HG03432 (cell line): ENCODE measurements around the gene CYP4V2.
"Not testable (repeated sequence)": the region's sequence is repeated elsewhere in the genome, so short reads cannot be mapped to it uniquely, and the experiment has no call there.

Experiments
- ATAC-seq: cut with Tn5 transposase; IDR thresholded peaks from one replicate; pipeline ENCODE4 v1.9.1; 2021; ENCODE audit warnings: mild to moderate bottlenecking, moderate library complexity; ENCODE audit not compliant: unreplicated experiment

CYP4V2 gene

DNA sequence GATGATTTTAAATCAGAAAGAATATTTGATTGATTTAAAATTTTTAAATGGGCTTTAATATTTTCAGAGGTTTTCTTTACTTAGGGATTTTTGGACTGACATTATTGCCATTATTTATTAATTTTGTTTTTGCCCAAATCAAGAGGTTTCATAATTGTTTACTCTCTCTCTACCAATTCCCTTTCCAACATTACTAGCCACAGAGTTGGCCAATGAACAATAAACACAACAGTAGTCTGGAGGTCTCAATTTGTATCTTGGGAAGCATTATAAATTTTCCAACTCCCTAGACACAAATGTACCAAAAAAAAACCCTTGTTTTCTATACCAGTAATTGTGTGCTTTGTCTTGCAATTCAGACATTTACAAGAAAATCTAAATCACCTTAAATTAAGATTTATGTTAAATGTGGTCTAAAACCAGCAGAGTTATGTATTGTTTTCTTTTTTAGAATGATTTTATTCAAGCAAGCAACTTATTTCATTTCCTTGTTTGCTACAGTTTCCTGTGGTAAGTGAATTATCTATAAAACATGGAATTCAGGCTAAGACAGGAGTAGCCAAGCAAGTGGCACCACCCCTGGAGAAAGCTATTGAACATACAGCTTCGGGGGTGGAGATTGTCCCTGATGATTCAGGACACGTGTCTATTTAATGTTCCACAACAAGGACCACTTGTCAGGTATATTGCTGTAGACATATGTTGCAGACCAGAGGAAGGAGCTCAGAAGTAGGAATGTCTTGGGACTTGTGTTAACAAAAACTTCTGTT is 36.6 kb downstream of the CYP4V2 start:
- ATAC-seq: no peak

DNA sequence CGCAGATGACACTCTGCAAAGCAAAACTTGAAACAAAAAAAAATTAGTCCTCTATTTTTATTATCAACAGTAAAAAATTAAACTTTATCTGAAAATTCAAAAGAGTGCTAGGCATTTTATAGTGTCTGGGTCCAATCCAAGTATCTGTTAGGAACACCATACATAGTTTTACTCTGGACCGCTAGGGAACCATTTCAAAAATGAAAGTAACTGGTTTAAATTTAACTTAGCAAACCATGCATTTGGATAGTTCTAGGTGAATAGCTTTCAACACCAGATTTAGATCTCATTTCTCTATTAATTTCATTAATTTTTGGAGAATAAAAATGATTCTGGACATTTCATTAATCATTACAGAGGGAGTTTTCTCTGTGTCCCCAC is 37.1 kb downstream of the CYP4V2 start:
- ATAC-seq: no peak

DNA sequence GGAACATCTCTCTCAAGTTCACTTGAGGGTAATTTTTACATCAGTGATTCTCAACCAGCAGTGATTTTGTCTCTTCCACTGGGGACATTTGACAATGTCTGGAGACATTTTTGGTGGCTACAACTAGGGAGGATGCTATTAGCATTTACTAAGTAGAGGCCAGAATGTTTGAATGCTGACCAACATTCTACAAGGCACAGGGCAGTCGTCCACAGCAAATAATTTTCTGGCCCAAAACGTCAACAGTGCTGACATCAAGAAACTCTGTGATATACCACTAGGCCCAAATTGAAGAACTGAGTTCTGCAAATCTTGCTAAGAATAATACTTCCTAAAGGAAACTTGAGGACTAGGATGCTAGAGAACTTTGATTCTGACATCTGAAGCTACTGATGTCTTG is 43.0 kb downstream of the CYP4V2 start:
- no peak for ATAC-seq

DNA sequence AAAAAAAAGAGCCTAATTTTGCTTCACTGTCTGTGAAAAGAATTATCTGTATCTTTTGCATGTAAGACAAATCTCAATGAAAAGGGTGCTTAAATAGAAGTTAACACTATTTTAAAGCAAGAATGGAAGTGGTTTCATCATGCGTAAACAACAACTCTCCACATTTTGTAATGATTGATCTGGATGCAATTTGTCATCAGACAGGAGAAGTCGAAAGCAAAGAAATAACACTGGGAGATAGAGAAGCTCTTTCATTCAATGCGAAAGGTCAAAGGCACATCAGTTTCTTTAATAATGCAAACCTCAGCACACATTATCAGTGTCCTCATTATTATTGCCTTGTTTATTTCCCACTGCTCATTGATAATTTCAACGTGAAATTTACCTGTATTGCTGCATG is 44.8 kb downstream of the CYP4V2 start:
- no peak for ATAC-seq

DNA sequence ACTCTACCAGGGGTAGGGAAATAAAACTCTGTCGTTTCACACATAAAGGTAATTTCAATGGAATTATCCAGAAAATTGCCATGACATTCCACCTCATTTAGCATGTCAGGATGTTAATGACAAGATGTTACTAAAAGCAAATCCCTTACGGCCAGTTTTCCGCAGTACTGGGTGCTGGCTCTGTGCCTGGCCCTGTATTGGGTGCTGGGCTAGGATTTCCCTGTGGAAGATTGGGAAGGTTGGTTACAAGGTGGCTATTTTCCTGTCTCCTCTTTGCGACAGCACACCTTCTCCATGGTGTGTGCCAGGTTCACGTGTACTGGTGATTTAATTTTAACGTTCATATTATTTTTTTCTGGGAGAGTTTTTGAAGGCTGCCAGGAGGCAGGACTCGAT is 49.1 kb downstream of the CYP4V2 start:
- no peak for ATAC-seq

DNA sequence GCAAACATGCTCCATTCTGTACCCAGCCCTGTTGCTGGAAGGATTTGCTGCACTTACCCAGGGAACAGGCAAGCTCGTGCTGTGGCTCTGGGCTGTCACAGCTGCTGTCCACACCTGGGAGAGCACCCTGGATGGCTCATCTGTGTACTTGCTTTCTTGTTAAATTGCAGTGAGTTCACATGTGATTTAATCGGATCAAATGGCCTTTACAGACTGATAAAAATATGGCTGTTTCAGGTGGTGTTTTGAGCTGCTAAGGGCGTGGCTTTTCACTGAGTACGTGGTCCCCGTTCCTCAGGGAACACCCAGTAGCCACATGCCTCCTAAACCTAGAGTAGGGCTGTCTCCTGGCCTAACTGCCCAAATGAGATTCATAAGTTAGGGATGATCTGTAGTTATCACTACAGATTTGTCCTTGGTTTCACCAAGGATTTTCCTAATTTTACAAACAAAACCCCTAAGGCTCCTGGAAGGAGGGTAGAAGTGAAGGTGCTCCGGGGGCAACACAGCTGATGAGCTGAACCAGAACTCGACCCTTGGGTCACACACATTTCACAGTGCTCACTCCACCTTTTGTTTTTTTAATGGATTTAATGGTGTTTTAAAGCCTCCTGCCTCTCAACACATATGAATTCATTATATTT is 49.6 kb downstream of the CYP4V2 start:
- no peak for ATAC-seq

DNA sequence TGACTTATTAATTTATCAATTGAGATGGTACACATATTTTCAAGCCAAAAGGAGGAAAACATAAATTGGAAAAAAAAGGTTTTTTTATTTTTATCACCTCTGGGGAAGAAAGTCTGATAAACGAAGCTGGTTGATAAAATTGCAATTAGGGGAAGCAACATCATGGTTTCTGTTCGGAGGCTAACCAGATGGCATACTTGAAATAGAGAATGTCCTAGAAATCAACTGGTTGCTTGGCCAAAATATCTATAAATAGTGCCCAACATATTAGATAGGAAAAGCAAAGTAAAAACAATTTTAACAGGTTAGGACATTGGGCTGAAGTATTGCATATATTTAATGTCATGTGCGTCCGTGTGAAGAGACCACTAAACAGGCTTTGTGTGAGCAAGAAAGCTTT is 50.2 kb downstream of the CYP4V2 start:
- no peak for ATAC-seq

DNA sequence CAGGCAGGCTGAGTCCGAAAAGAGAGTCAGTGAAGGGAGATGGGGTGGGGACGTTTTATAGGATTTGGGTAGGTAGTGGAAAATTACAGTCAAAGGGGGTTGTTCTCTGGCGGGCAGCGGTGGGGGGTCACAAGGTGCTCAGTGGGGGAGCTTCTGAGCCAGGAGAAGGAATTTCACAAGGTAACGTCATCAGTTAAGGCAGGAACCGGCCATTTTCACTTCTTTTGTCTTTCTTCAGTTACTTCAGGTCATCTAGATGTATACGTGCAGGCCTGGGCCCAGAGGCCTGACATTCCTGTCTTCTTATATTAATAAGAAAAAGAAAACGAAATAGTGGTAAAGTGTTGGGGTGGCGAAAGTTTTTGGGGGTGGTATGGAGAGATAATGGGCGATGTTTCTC is 50.7 kb downstream of the CYP4V2 start:
- not testable (repeated sequence) for ATAC-seq

DNA sequence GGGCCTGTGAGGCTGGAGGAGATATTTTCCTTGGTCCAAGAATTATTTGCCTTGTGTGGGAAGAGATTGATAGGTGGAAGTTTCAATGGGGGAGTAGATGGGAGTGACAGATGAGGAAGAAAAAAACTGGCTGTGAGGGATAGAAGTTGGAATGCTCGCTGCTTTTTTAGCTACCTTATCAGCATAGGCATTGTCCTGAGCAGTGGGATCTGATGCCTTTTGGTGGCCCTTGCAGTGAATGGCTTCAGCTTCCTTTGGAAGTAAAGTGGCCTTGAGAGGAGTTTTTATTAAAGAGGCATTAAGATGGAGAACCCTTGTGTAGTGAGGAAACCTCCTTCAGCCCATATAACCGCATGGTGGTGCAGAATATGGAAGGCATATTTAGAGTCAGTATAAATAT is 52.0 kb downstream of the CYP4V2 start:
- ATAC-seq: no peak

DNA sequence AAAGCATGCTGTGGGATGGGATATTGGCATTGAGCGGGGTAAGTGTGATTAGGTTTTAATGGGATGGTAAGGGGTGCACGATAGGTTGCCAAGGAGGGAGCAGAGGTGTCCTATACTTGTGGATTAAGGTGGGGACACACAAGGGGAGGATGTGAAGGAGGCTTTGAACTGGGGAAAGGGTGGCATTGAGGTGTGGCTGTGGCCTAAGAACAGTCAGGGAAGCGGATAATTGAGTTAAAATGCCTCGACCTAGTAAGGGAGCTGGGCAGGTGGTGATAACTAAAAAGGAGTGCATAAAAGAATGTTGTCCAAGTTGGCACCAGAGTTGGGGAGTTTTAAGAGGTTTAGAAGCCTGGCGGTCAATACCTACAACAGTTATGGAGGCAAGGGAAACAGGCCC is 53.5 kb downstream of the CYP4V2 start:
- ATAC-seq: no peak

DNA sequence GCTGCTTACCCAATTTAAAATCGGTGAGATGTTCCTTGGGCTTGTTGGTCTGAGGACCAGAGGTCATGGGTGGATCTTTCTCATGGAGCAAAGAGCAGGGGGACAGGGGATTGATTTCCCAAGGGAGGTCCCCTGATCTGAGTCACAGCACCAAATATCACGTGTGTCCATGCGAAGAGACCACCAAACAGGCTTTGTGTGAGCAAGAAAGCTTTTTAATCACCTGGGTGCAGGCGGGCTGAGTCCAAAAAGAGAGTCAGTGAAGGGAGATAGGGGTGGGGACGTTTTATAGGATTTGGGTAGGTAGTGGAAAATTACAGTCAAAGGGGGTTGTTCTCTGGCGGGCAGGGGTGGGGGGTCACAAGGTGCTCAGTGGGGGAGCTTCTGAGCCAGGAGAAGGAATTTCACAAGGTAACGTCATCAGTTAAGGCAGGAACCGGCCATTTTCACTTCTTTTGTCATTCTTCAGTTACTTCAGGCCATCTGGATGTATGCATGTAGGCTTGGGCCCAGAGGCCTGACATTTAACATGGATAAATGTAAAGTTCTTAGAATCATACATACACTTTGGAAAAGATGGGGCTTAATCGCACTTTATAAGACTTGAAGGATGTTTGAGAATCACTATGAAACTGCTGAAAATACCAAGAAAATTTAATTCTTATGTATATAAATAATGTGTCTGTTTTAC is 55.8 kb downstream of the CYP4V2 start:
- not testable (repeated sequence) for ATAC-seq

DNA sequence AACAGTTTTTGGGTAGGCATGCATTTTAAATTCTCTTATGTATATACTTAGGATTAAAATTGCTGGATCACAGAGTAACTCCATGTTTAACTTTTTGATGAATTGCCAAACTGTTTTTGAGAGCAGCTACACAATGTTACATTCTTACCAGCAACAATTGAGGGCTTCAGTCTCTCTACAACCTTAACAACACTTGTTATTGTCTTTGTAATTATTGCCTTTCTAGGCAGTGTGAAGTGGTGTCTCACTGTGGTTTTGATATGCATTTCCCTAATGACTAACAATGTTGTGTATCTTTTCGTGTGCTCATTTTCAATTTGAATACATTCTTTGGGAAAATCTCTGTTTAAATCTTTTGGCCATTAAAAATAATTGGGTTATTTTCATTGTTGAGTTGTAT is 57.3 kb downstream of the CYP4V2 start:
- ATAC-seq: no peak

DNA sequence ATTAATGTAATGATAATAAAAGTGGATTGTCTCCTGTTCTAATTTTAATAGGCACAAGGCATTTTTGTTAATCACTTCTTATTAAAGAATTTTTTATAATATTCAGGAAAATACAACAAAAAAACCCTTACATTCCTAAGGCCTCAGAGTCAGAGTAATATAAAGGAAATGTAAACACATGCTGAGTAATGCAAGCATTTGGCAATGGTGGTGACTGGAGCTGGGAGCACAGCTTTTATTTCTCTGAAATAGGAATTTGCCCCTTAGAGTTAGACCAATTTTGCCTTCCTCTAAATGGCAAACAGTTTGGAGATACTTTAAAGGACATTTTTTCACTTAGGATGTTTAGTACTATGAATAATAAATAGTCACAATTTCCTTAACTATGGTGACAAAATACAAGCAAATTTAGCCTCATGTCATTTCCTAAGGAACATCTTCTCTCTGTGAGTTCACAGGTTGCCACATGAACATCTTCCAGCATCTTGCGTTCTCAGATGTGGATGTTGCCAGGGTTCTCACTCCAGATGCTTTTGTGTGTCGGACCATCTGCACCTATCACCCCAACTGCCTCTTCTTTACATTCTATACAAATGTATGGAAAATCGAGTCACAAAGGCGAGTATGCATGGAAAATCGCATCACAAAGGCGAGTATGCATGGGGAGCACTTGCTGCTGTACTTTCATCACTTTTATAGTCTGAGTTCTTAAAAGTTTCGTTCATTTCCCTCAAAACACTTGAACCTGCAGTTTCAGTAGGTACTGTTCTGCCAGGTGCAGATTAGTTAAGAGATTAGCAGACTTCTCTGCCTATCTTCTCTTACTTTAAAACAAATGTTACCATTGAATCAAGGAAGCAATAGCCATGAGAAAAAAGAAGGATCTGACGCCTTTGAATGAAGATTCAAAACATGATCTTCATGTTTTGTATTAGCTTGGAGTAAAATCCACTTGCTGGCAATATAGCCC is 58.7 kb downstream of the CYP4V2 start:
- ATAC-seq: no peak

DNA sequence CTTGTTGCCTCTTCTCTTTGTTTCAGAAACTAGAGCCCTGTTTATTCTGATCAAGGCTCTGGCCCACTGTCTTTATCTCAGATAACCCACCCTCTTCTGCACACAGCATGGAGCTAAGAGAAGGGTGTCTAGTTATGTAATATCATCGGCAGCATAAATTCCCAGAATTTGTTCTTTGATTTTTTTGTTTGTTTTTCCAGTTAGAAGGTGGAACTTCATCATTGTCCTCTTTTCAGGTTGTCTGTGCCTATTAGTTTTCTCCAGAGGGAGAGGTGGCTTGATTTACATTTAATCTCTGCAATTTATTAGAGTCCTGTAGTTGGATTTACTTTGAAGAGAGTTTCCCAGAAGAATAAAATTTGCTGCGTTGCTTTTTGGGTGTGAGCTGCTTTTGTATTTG is 59.4 kb downstream of the CYP4V2 start:
- ATAC-seq: no peak

DNA sequence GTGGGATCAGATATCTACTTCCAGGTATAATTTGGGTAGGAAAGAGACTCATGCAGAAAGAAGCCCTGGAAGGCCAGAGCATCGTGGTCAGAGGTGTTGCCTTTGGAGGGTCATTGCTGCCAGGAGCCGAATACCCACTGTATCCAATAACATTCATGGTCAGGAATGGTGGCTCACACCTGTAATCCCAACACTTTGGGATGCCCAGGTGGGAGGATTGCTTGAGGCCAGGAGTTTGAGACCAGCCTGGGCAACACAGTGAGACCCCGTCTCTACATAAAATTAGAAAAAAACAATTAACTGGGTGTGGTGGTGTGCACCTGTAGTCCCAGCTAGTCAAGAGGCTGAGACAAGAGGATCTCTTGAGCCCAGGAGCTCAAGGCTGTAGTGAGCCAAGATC is 63.8 kb downstream of the CYP4V2 start:
- no peak for ATAC-seq

DNA sequence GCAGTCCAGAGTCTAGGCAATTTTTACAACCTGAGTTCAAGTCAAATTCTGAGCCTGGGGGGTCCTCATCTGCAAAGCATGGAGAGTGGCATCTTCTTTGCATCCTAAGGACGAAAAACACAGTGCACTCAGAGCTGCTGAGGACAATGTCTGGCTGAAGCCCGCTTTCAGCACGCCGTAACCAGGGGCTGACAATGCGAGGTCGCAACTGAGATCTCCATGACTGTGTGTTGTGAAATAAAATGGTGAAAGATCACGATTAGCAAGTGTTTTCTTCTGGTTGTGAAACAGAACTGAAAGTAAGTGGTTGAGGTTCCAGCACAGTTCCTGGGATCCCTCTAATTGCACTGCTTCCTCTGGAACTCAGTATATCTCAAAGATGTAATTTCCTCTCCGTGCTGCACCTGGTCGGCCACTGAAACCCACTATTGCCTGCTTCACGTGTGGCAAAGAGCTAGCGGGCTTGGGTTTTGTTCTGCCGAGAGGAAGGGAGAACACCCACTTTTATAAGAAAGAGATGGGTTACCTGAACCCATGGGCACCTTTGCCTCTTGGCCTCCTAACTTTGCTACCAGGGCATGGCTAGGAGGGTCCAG is 66.9 kb downstream of the CYP4V2 start:
- ATAC-seq: no peak

DNA sequence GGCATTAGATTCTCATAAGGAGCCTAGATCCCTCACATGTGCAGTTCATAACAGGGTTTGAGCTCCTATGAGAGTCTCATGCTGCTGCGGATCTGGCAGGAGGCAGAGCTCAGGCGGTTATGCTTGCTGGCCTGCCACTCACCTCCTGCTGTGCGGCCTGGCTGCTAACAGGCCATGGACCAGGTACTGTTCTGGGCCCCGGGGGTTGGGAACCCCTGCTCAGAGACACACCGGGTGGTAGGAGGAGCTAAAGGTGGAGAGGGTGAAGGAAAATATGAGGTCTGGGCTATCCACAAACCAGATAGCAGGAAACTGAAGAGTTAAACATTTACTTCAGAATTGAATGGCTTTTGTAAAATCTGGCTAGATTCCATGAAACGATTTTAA is 68.7 kb downstream of the CYP4V2 start:
- no peak for ATAC-seq
